HepG2 (cell line): ENCODE measurements around the gene LITAF. TPM values are rescaled to one million over a fixed set of nuclear protein-coding genes. Genes with fewer than 3 reads are reported as not detected.
A peak's percentile ranks its signal among the peaks of the same experiment; 100 is the strongest.

Experiments
- JUND ChIP-seq: sonication (generic); formaldehyde crosslinking; IDR thresholded peaks from 2 replicates; pipeline ENCODE4 v1.8.0; 2022; ENCODE audit warnings: mild to moderate bottlenecking, missing genetic modification reagents
- NR2C2 ChIP-seq: sonication (generic); formaldehyde crosslinking; IDR thresholded peaks from 2 replicates; pipeline ENCODE4 v1.4.0; 2020; ENCODE audit warnings: missing genetic modification reagents, mild to moderate bottlenecking, moderate library complexity, borderline replicate concordance
- PHB2 ChIP-seq: fragments of 450-650 bp; IDR thresholded peaks from 2 replicates; pipeline ENCODE4 v1.6.1; 2018; ENCODE audit not compliant: partially characterized antibody
- SNAPC2 ChIP-seq: sonication (generic); formaldehyde crosslinking; IDR thresholded peaks from 2 replicates; pipeline ENCODE4 v1.8.1; 2022; ENCODE audit warnings: mild to moderate bottlenecking, missing genetic modification reagents
- XRCC5 ChIP-seq: fragments of 200-400 bp; formaldehyde crosslinking; optimal IDR thresholded peaks from 2 replicates; pipeline ENCODE3; 2017; ENCODE audit warnings: mild to moderate bottlenecking, low read length
- ZBTB33 ChIP-seq: sonication (generic); formaldehyde crosslinking; IDR thresholded peaks from 2 replicates; pipeline ENCODE4 v1.4.0; 2020; ENCODE audit warnings: missing genetic modification reagents
- ZNF121 ChIP-seq: sonication (generic); formaldehyde crosslinking; IDR thresholded peaks from 2 replicates; pipeline ENCODE4 v1.5.0; 2020; ENCODE audit warnings: mild to moderate bottlenecking, missing genetic modification reagents
- ZNF326 ChIP-seq: sonication (generic); formaldehyde crosslinking; IDR thresholded peaks from 2 replicates; pipeline ENCODE4 v1.4.0; 2020; ENCODE audit warnings: missing genetic modification reagents, borderline replicate concordance
- ZNF672 ChIP-seq: sonication (generic); formaldehyde crosslinking; IDR thresholded peaks from 2 replicates; pipeline ENCODE4 v1.8.1; 2022; ENCODE audit warnings: missing genetic modification reagents
- ZNF770 ChIP-seq: sonication (generic); formaldehyde crosslinking; IDR thresholded peaks from 2 replicates; pipeline ENCODE4 v1.5.0; 2020; ENCODE audit warnings: mild to moderate bottlenecking, missing genetic modification reagents
- ZNF784 ChIP-seq: sonication (generic); formaldehyde crosslinking; IDR thresholded peaks from 2 replicates; pipeline ENCODE4 v1.5.1; 2020; ENCODE audit warnings: missing genetic modification reagents, mild to moderate bottlenecking, borderline replicate concordance
- polyA plus RNA-seq, 8 experiments: library from polyadenylated mRNA; depleted of rRNA in 3 of 8; stranded (reverse) in 7 of 8; unstranded in 1 of 8; fragments of >200 nt; fragmentation: Illumina TruSeq in 4 of 8; extraction: Trizol in 4 of 8; gene quantifications; 2 replicates each; pipeline versions ENCODE4 v1.2.1 to v1.2.3, GENCODE V29; 2011 to 2016; ENCODE audit warnings: low read depth in 4 of 8, missing spikeins in 1 of 8, mixed read lengths in 1 of 8; ENCODE audit not compliant: insufficient read depth in 1 of 8
- total RNA-seq, 5 experiments: library from RNA; depleted of rRNA; stranded (reverse); fragments of >200 nt; fragmentation: Illumina TruSeq; extraction: Trizol; gene quantifications; 2 replicates each; pipeline ENCODE4 v1.2.3, GENCODE V29; 2016; ENCODE audit warnings: low read depth in 1 of 5

Gene LITAF
- total and polyA plus RNA-seq, 2 of the 13 experiments (the other 11 are each of a cell fraction or from before 2014, with no cell fraction given), result 80.1 to 141 TPM

- TF ChIP-seq ZNF770 (CRISPR knock-in tag) (peak; percentile 71; the same call in 1 of the 2 replicates), ZNF121 (CRISPR knock-in tag) (0 out of 2 replicates have a peak, but pooled peaks have one; percentile 16), ZBTB33 (CRISPR knock-in tag) (no peak), ZNF326 (no peak), ZNF784 (no peak), SNAPC2 (no peak), JUND (no peak), PHB2 (no peak), XRCC5 (no peak), NR2C2 (CRISPR knock-in tag) (no peak), ZNF672 (no peak)
Observed at GRCh38 chr16:11605564-11605886, 18.8 kb upstream of the LITAF start (continued).
